H1 (cell line): ENCODE results near the gene UVSSA. TPM values are rescaled to one million over a fixed set of nuclear protein-coding genes. Genes with fewer than 3 reads are reported as not detected.

ENCODE experiments used
- CTCF ChIA-PET: fragments of 300-600 bp; sonication (Branson Sonifier 250); formaldehyde crosslinking; loops from one replicate; lab custom pipeline; 2021; ENCODE audit not compliant: partially characterized antibody; lab: Charles Lee
- POLR2A ChIA-PET: fragments of 300-600 bp; sonication (Branson Sonifier 250); formaldehyde crosslinking; loops from one replicate; lab custom pipeline; 2021; ENCODE audit warnings: inconsistent platforms; ENCODE audit not compliant: partially characterized antibody; lab: Charles Lee
- DNase-seq, 2 experiments: peaks; one replicate each; pipeline versions ENCODE4 v3.0.0 to v3.0.0-alpha.2; 2010 to 2022; ENCODE audit warnings: low spot score in 2 of 2, low read depth in 1 of 2, mixed read lengths in 1 of 2
- FAIRE-seq: peaks from 2 replicates; lab custom pipeline; 2011; peaks lifted over from hg19 to GRCh38; lab: Jason Lieb, UNC
- H2AFZ ChIP-seq: 2 replicates; pipeline ENCODE4 v1.8.1; 2012; ENCODE audit warnings: low read length, inconsistent platforms
- H2AK5ac ChIP-seq: 2 replicates; pipeline ENCODE4 v1.6.1; 2013; ENCODE audit warnings: low read depth, low read length
- H2BK120ac ChIP-seq: replicated peaks from 2 replicates; pipeline ENCODE3; 2013; ENCODE audit warnings: low read depth, low read length, inconsistent platforms
- H2BK12ac ChIP-seq: 2 replicates; pipeline ENCODE4 v1.6.1; 2013; ENCODE audit warnings: low read depth, low read length
- H2BK15ac ChIP-seq: 2 replicates; pipeline ENCODE4 v1.6.1; 2013; ENCODE audit warnings: low read length
- H2BK20ac ChIP-seq: 2 replicates; pipeline ENCODE4 v1.6.1; 2013; ENCODE audit warnings: low read length
- H2BK5ac ChIP-seq: 2 replicates; pipeline ENCODE4 v1.6.1; 2013; ENCODE audit warnings: low read depth, low read length
- H3K14ac ChIP-seq: 2 replicates; pipeline ENCODE4 v1.6.1; 2013; ENCODE audit warnings: inconsistent platforms; ENCODE audit not compliant: insufficient read length
- H3K18ac ChIP-seq: 2 replicates; pipeline ENCODE4 v1.6.1; 2013; ENCODE audit warnings: low read length; ENCODE audit errors: extremely low read depth
- H3K23ac ChIP-seq: 2 replicates; pipeline ENCODE4 v1.6.1; 2013; ENCODE audit warnings: inconsistent platforms; ENCODE audit not compliant: insufficient read length
- H3K23me2 ChIP-seq: 2 replicates; pipeline ENCODE4 v1.6.1; 2013; ENCODE audit warnings: low read depth, low read length
- H3K27ac ChIP-seq: 2 replicates; pipeline ENCODE4 v1.6.1; 2011; ENCODE audit warnings: low read depth, low read length, inconsistent platforms
- H3K27me3 ChIP-seq, 4 experiments: replicated peaks in 1 of 4; 1 replicate in 1 of 4; 2 replicates in 3 of 4; pipeline versions ENCODE4 v1.6.1 to v1.8.1; 2011 to 2013; ENCODE audit warnings: low read length in 3 of 4, mild to moderate bottlenecking in 3 of 4, inconsistent platforms in 2 of 4, mixed read lengths in 2 of 4, moderate library complexity in 1 of 4; ENCODE audit not compliant: control insufficient read depth in 3 of 4, insufficient read depth in 3 of 4; ENCODE audit errors: extremely low read depth in 1 of 4
- H3K36me3 ChIP-seq, 4 experiments: 2 replicates each; pipeline versions ENCODE4 v1.6.1 to v1.8.1; 2011 to 2013; ENCODE audit warnings: mild to moderate bottlenecking in 4 of 4, low read length in 3 of 4, moderate library complexity in 2 of 4, control low read depth in 1 of 4, inconsistent platforms in 1 of 4; ENCODE audit not compliant: insufficient read depth in 4 of 4, control insufficient read depth in 2 of 4
- H3K4ac ChIP-seq: replicated peaks from 2 replicates; pipeline ENCODE3; 2013; ENCODE audit warnings: low read length, low read depth, mixed read lengths, inconsistent platforms; ENCODE audit not compliant: insufficient read length
- H3K4me1 ChIP-seq, 4 experiments: replicated peaks in 1 of 4; 1 replicate in 1 of 4; 2 replicates in 3 of 4; pipeline versions ENCODE4 v1.6.1 to v1.8.1; 2011 to 2013; ENCODE audit warnings: low read length in 3 of 4, inconsistent platforms in 2 of 4, mixed read lengths in 1 of 4; ENCODE audit not compliant: insufficient read depth in 4 of 4, control insufficient read depth in 3 of 4
- H3K4me2 ChIP-seq, 2 experiments: 2 replicates each; pipeline versions ENCODE4 v1.6.1 to v1.8.1; 2011 to 2013; ENCODE audit warnings: low read depth in 2 of 2, low read length in 2 of 2, control low read depth in 1 of 2, inconsistent platforms in 1 of 2, mild to moderate bottlenecking in 1 of 2; ENCODE audit not compliant: insufficient read depth in 1 of 2
- H3K4me3 ChIP-seq, 4 experiments: fragments of 200-600, 300-600 bp in 1 of 4; sonication (generic), shearing (Covaris generic), sonication (Bioruptor Twin) in 1 of 4; 2 replicates each; pipeline versions ENCODE4 v1.5.1 to v1.8.1; 2011 to 2016; ENCODE audit warnings: low read length in 4 of 4, low read depth in 3 of 4, control low read depth in 2 of 4, inconsistent platforms in 2 of 4, mild to moderate bottlenecking in 2 of 4, mixed read lengths in 1 of 4, moderate library complexity in 1 of 4; ENCODE audit not compliant: insufficient read depth in 2 of 4; ENCODE audit errors: extremely low read depth in 1 of 4
- H3K56ac ChIP-seq: replicated peaks from 2 replicates; pipeline ENCODE3; 2013; ENCODE audit warnings: low read depth, mild to moderate bottlenecking, mixed read lengths, low read length, inconsistent platforms; ENCODE audit not compliant: insufficient read length
- H3K79me1 ChIP-seq: 2 replicates; pipeline ENCODE4 v1.6.1; 2013; ENCODE audit warnings: low read depth, low read length, control low read depth
- H3K79me2 ChIP-seq, 2 experiments: 2 replicates each; pipeline versions ENCODE4 v1.6.1 to v1.8.1; 2012 to 2013; ENCODE audit warnings: low read length in 2 of 2, mild to moderate bottlenecking in 2 of 2, inconsistent platforms in 1 of 2; ENCODE audit not compliant: insufficient read depth in 2 of 2, control insufficient read depth in 1 of 2
- H3K9ac ChIP-seq, 4 experiments: replicated peaks in 1 of 4; 1 replicate in 1 of 4; 2 replicates in 3 of 4; pipeline versions ENCODE4 v1.6.1 to v1.8.1; 2011 to 2013; ENCODE audit warnings: low read depth in 3 of 4, low read length in 3 of 4, control low read depth in 2 of 4, mild to moderate bottlenecking in 2 of 4, moderate library complexity in 2 of 4, inconsistent platforms in 1 of 4; ENCODE audit errors: extremely low read depth in 1 of 4
- H3K9me3 ChIP-seq, 2 experiments: 2 replicates each; pipeline versions ENCODE4 v1.6.1 to v1.8.1; 2012 to 2013; ENCODE audit warnings: mild to moderate bottlenecking in 2 of 2, moderate library complexity in 2 of 2, control low read depth in 1 of 2, inconsistent platforms in 1 of 2, low read depth in 1 of 2, low read length in 1 of 2, mixed read lengths in 1 of 2; ENCODE audit not compliant: insufficient read depth in 2 of 2
- H4K20me1 ChIP-seq, 2 experiments: replicated peaks in 1 of 2; 2 replicates each; pipeline versions ENCODE3 to v1.8.1; 2011 to 2013; ENCODE audit warnings: inconsistent platforms in 2 of 2, low read length in 2 of 2, mild to moderate bottlenecking in 1 of 2; ENCODE audit not compliant: insufficient read depth in 2 of 2, control insufficient read depth in 1 of 2
- H4K5ac ChIP-seq: 2 replicates; pipeline ENCODE4 v1.6.1; 2013; ENCODE audit warnings: low read length, low read depth, mixed read lengths, inconsistent platforms; ENCODE audit not compliant: insufficient read length
- H4K8ac ChIP-seq: 2 replicates; pipeline ENCODE4 v1.8.0; 2013; ENCODE audit warnings: mild to moderate bottlenecking, moderate library complexity, low read length, inconsistent platforms; ENCODE audit not compliant: insufficient read depth; ENCODE audit errors: extremely low read depth
- H4K91ac ChIP-seq: replicated peaks from 2 replicates; pipeline ENCODE3; 2013; ENCODE audit warnings: low read length, mixed read lengths, inconsistent platforms; ENCODE audit not compliant: insufficient read length
- CEBPB ChIP-seq: IDR thresholded peaks from 2 replicates; pipeline ENCODE4 v1.6.1; 2012; ENCODE audit warnings: low read depth, low read length
- CHD1 ChIP-seq: IDR thresholded peaks from 2 replicates; pipeline ENCODE4 v1.6.1; 2012; ENCODE audit warnings: low read depth, low read length, improper control_type of control experiment
- EZH2 ChIP-seq: fragments of 200-600 bp; sonication (generic); IDR thresholded peaks from 2 replicates; pipeline ENCODE4 v1.7.1; 2012; ENCODE audit warnings: low read depth, mild to moderate bottlenecking, moderate library complexity, low read length, inconsistent platforms; ENCODE audit not compliant: severe bottlenecking
- HDAC6 ChIP-seq: IDR thresholded peaks from one replicate; pipeline ENCODE4 v1.7.1; 2012; ENCODE audit warnings: low read depth, mild to moderate bottlenecking, inconsistent platforms, low read length, moderate library complexity
- MAX ChIP-seq: IDR thresholded peaks from 2 replicates; pipeline ENCODE4 v1.6.1; 2012; ENCODE audit warnings: inconsistent platforms
- RXRA ChIP-seq: IDR thresholded peaks from 2 replicates; pipeline ENCODE4 v1.6.1; 2011; ENCODE audit warnings: low read depth, mild to moderate bottlenecking, low read length, moderate library complexity; ENCODE audit not compliant: insufficient read depth
- SIRT6 ChIP-seq: IDR thresholded peaks from one replicate; pipeline ENCODE4 v1.7.1; 2012; ENCODE audit warnings: low read length, inconsistent platforms
- SP1 ChIP-seq: IDR thresholded peaks from 2 replicates; pipeline ENCODE4 v1.6.1; 2011; ENCODE audit warnings: low read depth, low read length
- SP2 ChIP-seq: IDR thresholded peaks from 2 replicates; pipeline ENCODE4 v1.6.1; 2012; ENCODE audit warnings: mild to moderate bottlenecking, low read length, inconsistent platforms
- SP4 ChIP-seq: IDR thresholded peaks from 2 replicates; pipeline ENCODE4 v1.6.1; 2012; ENCODE audit warnings: low read length, inconsistent platforms
- SRF ChIP-seq: IDR thresholded peaks from 2 replicates; pipeline ENCODE4 v1.6.1; 2011; ENCODE audit warnings: mild to moderate bottlenecking, low read depth, low read length, moderate library complexity
- YY1 ChIP-seq: IDR thresholded peaks from 2 replicates; pipeline ENCODE4 v1.6.1; 2011; ENCODE audit warnings: low read depth, mild to moderate bottlenecking, low read length
- WGBS, 2 experiments: shearing (Covaris generic) in 1 of 2; methylation state at CpG; one replicate each; pipeline versions ENCODE4 v1.1.6 to v1.1.7; 2013 to 2015; ENCODE audit warnings: low lambda C conversion rate in 2 of 2, mixed read lengths in 2 of 2, inconsistent platforms in 1 of 2, low coverage in 1 of 2, missing lambda C conversion rate in 1 of 2; ENCODE audit not compliant: insufficient replicate concordance in 2 of 2, insufficient coverage in 1 of 2, insufficient read length in 1 of 2; ENCODE audit errors: extremely low coverage in 1 of 2, missing lambda C conversion rate in 1 of 2; 5-methylcytosine and 5-hydroxymethylcytosine counted together
- polyA plus RNA-seq, 7 experiments: library from polyadenylated mRNA; depleted of rRNA in 3 of 7; stranded (reverse) in 5 of 7; unstranded in 2 of 7; fragments of >200 nt in 5 of 7; fragments of 200-250 nt in 2 of 7; gene quantifications; 1 replicate in 5 of 7; 2 replicates in 1 of 7; 4 replicates in 1 of 7; pipeline versions ENCODE4 v1.2.1 to v1.2.3, GENCODE V29; 2011 to 2013; ENCODE audit warnings: missing spikeins in 2 of 7, mixed read lengths in 2 of 7
- total RNA-seq: library from RNA; stranded (reverse); fragmentation: NEBNext Ultra II Directional; extraction: Animal tissue kit (Norgen Biotek cat#: 25700); gene quantifications from 2 replicates; pipeline ENCODE4 v1.2.1, GENCODE V29; 2021

Gene UVSSA
- total and polyA plus RNA-seq, 2 of the 8 experiments (the other 6 are each of a cell fraction or from before 2014, with no cell fraction given), result 14.5 to 19.4 TPM

GRCh38 chr4:1300466-1301455 lies 46.2 kb upstream of the UVSSA start:
- H3K9ac ChIP-seq, result no peak overlapping the region
- ChIA-PET POLR2A (interaction anchor here (1.0 to 1.8 kb wide), 3 partner anchors 9 to 15 kb away, joined by 3 to 4 read pairs (median 4); partner anchors contain the start of gene MAEA), CTCF (interaction anchor here (0.9 kb wide), 1 partner anchor 52 kb away, joined by 3 read pairs; no protein-coding TSS in a partner anchor)
- H2BK120ac ChIP-seq, result no peak overlapping the region
- no peak overlapping the region; the same call in 1 of the 2 replicates for H2BK5ac ChIP-seq
- FAIRE-seq, result no peak
- H2AFZ ChIP-seq, result no peak overlapping the region
- no peak overlapping the region for H3K4me3 ChIP-seq
- H3K23ac ChIP-seq, result no peak overlapping the region
- peaks cover 3 to 19% (median 5%) of the 10 kb centered on the region in 4 experiments; a peak in 6 of 7 replicates for H3K4me1 ChIP-seq
- no peak overlapping the region for H4K8ac ChIP-seq
- 90% methylated on average over 40 of the region's 40 CpGs; no CpG with 5 or more reads in 1 of the 2 experiments for WGBS, 2 experiments
- no peak overlapping the region for H3K27ac ChIP-seq
- no peak overlapping the region for H4K91ac ChIP-seq
- H3K79me1 ChIP-seq, result peaks cover 34% of the 10 kb centered on the region
- H2BK20ac ChIP-seq, result no peak overlapping the region
- H2BK12ac ChIP-seq, result no peak overlapping the region
- no peaks in the 10 kb centered on the region for H3K27me3 ChIP-seq
- no peak overlapping the region for H2AK5ac ChIP-seq
- peaks cover 30 to 35% of the 10 kb centered on the region in 2 experiments for H4K20me1 ChIP-seq
- H4K5ac ChIP-seq, result no peak overlapping the region
- H3K9me3 ChIP-seq, result no peaks in the 10 kb centered on the region
- no peaks in the 10 kb centered on the region for H3K23me2 ChIP-seq
- H3K4ac ChIP-seq, result no peak overlapping the region
- H3K4me2 ChIP-seq, result no peak overlapping the region
- DNase-seq, result no peak
- H3K18ac ChIP-seq, result no peak overlapping the region
- peaks cover 2 to 24% (median 3%) of the 10 kb centered on the region in 4 experiments; a peak in 6 of 8 replicates for H3K36me3 ChIP-seq
- H2BK15ac ChIP-seq, result no peak overlapping the region
- no peak overlapping the region for H3K56ac ChIP-seq
- no peak overlapping the region for H3K14ac ChIP-seq
- peaks cover 7 to 90% of the 10 kb centered on the region in 2 experiments; a peak in 3 of 4 replicates for H3K79me2 ChIP-seq
- TF ChIP-seq YY1, result no peak
- TF ChIP-seq CEBPB, result no peak
- TF ChIP-seq SIRT6, result no peak
- TF ChIP-seq MAX, result no peak
- TF ChIP-seq RXRA, result no peak
- no peak for TF ChIP-seq SP4
- TF ChIP-seq SP2, result no peak
- no peak for TF ChIP-seq HDAC6
- TF ChIP-seq SP1, result no peak
- TF ChIP-seq EZH2, result no peak
- TF ChIP-seq CHD1, result no peak
- TF ChIP-seq SRF, result no peak
